ENCODE results near the gene PHC2. TPM values are rescaled to one million over a fixed set of nuclear protein-coding genes. Genes with fewer than 3 reads are reported as not detected.

The PHC2 gene
- total RNA-seq, 4 donors from 2014 or later, result 118 to 164 (median 139) TPM

DNA sequence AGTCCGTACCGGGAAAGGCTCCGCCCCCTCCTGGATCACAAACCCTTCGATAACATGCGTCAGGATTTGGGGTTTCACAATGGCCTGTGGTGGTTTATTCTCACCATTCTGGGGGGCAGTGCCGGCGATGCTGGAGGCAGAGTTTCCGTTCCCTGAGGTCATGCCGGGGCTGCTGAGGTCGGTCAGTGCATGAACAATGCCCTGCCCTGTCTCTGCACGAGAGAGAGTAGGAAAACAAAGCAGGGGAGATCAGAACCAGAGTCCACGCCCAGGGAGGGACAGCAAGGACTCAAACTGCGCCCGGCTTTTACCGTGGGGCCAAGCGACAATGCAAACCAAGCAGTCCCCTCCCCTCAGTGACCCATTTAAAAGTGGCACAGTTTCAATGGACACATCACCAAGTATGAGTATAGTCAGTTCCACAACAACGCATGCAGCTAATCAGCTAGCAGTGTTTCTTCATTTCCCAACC is 96.8 kb downstream of the PHC2 start:
- TF ChIP-seq, protein P1, sequence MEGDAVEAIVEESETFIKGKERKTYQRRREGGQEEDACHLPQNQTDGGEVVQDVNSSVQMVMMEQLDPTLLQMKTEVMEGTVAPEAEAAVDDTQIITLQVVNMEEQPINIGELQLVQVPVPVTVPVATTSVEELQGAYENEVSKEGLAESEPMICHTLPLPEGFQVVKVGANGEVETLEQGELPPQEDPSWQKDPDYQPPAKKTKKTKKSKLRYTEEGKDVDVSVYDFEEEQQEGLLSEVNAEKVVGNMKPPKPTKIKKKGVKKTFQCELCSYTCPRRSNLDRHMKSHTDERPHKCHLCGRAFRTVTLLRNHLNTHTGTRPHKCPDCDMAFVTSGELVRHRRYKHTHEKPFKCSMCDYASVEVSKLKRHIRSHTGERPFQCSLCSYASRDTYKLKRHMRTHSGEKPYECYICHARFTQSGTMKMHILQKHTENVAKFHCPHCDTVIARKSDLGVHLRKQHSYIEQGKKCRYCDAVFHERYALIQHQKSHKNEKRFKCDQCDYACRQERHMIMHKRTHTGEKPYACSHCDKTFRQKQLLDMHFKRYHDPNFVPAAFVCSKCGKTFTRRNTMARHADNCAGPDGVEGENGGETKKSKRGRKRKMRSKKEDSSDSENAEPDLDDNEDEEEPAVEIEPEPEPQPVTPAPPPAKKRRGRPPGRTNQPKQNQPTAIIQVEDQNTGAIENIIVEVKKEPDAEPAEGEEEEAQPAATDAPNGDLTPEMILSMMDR (IDR thresholded peaks at IDR 0.05; ENCODE audit: low read depth), result no peak

DNA sequence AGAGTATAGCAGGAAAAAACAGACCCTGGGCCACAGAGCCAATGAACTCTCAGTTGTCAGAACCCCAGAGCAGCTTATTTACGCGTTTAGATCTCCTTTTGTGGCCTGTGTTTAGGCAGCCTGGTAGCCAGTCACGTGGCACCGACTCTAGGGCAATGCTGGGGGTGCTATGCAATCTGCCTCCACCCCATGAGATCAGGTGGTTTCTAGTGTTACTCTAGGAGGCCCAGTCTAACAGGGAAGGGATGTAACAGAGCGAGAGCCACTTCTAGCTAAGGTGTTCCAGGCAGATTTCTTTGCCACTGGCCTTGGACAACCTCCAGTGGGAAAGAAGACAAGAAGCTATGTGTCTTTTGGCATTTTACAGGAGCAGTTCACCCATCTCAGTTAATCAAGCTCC is 98.0 kb downstream of the PHC2 start:
- TF ChIP-seq, protein P1 (IDR thresholded peaks at IDR 0.05; ENCODE audit: low read depth), result no peak

DNA sequence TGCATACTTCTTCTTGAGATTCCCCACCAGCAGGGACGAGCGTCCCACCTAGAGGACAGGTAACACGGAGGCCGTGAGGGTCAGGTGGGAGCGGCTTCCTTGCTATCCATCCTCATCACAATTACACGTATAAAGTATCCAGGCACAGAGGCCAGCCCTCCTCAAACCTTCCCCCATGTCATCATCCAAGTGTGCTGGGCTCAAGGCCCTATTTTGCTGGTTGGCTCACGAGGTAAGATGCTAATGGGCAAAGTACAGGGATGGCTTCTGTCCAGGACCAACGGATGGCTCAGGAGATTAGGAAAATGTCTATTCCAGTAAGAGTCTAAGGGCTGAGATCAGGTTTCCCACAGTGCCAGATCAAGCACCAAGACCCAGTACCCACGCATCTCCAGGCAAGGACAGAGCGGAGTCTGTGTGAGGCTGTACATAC is 98.5 kb downstream of the PHC2 start:
- TF ChIP-seq, protein P1 (IDR thresholded peaks at IDR 0.05; ENCODE audit: low read depth), result no peak

DNA sequence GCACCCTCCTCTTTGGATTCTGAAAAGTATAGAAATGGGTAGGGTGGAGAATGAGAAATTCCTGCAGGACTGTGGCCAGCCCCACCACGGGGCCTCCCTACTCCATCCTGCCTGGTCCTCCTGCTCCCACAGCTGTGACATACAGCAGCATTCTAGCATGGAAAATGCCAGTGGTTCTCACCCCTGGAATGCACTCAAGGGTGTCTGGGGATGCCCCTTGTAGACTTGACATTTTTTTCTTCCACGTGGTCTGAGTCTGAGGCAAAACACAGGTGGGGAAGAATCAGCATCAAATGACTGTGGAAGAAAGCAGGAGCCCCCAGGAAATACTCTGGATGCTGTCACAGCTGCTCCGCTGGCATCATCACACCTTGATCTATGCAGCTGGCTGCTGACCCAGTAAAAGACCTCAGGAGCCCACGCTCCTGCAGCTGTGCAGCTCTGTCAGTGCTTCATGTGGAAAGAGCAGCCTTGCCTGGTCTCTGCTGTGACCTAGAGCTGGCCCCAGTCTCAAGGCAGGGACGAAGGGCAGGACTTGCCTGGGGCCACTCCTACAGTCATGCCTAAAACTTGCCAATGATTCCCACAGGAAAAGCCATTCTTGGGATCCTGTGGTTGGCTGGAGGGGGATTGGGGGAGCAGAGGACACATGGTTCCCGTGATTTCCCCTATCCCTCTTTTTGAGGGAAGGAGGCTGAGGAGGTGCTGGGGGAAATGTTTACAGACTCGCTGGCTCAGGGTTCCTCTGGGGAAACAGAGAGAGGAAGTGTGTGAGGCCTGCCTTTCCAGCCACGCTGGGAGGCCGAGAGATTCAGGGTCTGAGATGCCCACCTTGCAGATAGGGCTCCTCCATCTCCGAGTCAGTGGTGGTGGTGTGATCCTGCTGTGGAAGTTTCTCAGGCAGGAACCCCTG is 99.2 kb downstream of the PHC2 start:
- TF ChIP-seq, protein P1 (IDR thresholded peaks at IDR 0.05; ENCODE audit: low read depth), result no peak

DNA sequence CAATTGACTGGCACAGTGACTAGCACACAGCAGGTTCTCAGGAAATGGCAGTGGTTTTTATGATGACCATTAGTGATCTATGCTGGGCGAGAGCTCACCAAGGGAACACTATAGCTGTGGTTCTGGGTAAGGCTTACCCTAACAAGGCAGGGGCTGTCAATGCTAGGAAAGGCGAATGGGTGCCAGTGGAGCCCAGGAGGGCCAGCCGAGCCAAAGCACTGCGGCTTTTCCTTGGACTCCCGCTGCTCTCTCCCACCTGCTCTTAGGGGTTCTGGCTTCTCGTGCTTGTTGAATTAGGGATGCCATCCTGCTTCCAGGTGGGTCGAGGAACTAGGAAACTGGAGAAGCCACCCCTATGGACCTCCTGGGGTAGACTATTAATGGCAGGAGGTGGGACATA is 100.0 kb downstream of the PHC2 start:
- TF ChIP-seq, protein P1 (IDR thresholded peaks at IDR 0.05; ENCODE audit: low read depth), result no peak

DNA sequence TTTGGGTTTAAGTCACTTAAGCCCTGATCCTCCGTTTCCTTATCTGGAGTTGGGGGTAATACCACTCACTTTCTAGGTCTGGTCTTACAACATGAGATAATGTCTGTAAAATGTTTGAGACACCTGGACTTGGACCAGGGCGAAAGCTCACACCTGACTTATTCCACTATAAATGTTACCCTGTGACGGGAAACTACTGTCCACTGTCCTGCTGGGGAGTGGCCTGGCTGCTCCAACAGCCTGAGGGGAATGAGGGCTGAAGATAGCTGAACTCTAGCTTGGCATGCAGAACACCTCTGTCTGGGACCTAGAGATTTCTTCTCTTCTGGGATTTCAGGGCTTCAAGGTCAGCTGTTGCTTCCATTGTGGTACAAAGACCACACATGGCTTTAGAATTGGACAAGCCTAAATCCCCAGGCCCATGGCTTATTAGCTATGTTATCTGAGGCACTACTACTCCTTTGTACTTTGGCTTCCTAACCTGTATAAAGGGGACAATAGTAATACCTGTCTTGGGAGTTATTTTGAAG is 100.5 kb downstream of the PHC2 start:
- TF ChIP-seq, protein P1 (IDR thresholded peaks at IDR 0.05; ENCODE audit: low read depth), result no peak

DNA sequence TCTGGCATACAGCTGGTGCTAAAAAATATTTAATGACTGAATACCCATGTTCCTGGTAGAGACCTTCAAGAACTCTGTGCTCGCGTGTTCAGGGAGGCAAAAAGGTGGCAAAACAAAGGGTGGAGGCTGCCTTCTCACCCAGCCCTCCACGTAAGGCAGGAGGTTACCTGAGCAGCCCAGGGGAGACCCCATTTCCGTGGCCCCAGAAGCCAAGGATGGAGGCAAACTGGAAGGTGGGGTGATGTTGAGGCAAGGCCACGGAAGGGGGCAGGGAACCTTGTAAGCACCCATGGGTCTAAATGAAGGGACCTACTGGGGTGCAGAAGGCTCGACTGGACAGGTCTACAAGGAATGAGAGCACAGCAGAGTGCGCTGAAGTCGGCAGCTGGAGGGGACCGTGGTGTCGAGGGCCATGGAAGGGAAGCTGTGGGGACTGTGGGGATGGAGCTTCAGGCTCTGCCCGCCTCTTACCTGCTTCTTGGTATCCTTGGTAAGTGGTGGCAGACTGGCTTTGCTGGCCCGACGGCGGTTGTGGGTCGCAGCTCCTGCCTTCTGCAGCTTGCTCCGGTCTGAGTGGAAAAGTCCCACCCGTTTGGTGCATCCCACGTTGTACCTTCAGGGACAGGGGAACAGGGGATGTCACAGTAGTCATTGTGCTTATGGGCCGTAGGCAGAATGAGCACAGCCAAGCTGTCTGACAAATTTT is 101.1 kb downstream of the PHC2 start:
- TF ChIP-seq, protein P1 (IDR thresholded peaks at IDR 0.05; ENCODE audit: low read depth), result no peak

Measured in subcutaneous adipose tissue (tissue), 4 donors.